HG02981 (cell line): ENCODE data around the gene SH3BP1.

Source experiments
- ATAC-seq: cut with Tn5 transposase; IDR thresholded peaks from one replicate; pipeline ENCODE4 v1.9.1; 2021; ENCODE audit warnings: mild to moderate bottlenecking, moderate library complexity; ENCODE audit not compliant: unreplicated experiment

The SH3BP1 gene

DNA sequence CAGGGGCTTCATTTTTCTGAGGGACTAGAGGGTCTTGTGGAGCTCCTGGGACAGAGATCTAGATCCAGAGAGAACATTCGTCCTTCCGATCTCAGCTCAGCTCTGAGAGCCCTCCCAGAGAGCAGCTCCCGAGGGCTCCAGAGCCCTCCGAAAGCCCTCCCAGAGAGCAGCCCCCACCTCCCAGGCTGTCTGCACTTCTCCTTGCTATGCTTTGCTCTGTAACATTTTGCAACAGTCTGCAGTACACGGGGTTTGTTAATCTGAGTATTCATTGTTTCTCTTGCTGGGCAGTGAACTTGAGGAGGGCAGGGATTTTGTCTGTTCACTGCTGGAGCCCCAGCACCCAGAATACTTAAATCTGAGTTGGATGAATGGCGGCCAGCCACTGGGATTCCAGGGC lies 28.3 kb upstream of the SH3BP1 start:
- ATAC-seq: no peak

DNA sequence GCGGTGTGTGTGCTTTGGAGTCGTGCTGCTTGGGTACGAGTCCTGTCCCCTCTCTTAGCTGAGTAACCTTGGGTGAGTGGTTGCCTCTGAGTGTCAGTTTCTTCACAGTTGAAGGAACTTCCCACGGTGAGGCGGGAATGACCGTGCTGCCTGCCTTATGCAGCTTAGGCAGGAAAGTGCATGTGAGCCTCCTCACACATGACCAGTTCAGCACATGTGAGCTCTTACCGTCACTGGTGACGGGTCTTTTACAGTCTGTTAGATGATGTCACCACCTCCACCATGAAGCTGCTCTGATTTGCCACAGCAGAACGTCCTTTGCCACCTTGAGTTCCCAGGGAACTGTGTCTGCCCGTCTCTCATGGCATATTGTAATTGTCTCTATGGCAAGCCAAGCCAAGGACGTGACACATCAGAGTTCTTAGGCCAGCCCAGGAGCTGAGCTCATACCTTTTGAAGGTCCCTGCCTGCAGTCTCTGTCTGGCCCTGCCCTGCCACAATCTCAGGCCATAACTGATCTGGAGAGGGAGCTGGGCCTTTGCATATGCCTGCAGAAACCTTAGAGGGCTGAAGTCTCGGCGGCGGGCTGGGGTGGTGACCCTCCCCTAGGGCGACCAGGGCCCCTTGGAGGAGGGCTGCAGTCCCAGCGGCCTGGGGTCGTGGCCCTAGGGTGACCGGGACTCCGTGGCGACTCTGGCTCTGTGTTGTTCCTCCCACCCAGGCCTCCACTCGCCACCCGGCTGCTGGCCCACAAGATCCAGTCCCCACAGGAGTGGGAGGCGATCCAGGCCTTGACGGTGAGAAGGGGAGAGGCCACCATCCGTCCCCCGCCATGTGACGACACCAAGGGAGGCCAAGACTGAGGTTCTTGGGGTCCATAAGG lies 23.0 kb upstream of the SH3BP1 start:
- no peak for ATAC-seq

- ATAC-seq: no peak
Measured at GRCh38 chr22:37617431-37617830, 22.0 kb upstream of the SH3BP1 start.

DNA sequence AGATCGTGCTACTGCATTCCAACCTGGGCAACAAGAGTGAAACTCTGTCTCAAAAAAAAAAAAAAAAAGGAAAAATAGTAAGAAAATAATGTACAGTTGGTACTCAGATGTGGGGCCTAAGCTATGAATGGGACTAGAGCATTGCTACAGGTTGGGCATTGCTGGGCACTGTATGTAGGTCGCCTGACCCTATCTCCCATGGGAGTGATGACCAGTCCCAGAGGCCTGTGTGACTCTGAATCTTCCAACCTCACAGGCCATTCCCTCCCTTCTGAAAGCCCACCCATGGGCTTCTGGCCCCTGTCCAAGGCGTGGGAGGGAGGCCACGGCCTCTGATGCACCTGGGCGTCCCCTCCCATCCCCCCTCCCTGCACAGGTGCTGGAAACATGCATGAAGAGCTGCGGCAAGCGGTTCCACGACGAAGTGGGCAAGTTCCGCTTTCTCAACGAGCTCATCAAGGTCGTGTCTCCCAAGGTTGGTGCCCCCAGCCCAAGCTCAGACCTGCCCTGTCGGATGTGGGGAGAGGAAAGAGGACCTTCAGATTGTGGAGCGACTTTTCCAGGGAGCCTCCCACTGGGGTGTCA lies 21.3 kb upstream of the SH3BP1 start:
- no peak for ATAC-seq

DNA sequence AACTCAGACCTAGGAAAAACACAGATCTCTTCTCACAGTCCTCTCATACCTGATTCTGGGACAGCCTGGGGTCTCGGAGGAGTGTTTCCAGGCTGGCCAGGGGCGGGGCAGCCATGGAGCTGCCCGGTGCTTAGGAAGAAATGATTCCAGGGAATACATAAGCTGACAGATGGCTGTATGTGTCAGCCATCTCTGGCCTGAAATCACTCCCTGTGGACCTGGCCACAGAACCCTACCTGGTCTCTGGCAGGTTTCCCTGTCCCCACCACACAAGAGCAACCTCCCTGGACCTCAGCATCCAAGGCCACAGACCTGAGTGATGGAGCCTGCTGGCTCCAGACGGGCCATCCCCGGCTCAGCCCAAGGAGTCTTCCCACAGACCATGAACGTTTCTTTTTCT lies 20.8 kb upstream of the SH3BP1 start:
- no peak for ATAC-seq

GRCh38 chr22:37619991-37620390 lies 19.5 kb upstream of the SH3BP1 start:
- no peak for ATAC-seq

GRCh38 chr22:37621352-37621860 lies 18.1 kb upstream of the SH3BP1 start:
- no peak for ATAC-seq

- ATAC-seq: no peak
Measured at GRCh38 chr22:37623075-37624016, 16.1 kb upstream of the SH3BP1 start.

DNA sequence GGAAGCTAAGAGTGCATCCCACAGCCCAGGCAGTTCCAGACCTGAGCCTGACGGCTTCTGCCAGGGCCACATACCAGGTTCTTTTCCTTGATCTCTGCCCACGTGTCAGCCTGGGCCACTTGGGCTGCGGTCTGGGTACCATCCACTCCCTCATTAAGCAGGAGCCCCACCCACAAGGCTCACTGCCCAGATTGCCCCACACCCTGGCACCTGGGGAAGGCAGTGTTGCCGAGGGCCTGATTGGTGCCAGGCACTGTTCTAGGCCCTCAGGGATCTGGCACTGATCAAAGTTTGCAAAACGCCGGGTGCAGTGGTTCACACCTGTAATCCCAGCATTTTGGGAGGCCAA lies 15.5 kb upstream of the SH3BP1 start:
- no peak for ATAC-seq

DNA sequence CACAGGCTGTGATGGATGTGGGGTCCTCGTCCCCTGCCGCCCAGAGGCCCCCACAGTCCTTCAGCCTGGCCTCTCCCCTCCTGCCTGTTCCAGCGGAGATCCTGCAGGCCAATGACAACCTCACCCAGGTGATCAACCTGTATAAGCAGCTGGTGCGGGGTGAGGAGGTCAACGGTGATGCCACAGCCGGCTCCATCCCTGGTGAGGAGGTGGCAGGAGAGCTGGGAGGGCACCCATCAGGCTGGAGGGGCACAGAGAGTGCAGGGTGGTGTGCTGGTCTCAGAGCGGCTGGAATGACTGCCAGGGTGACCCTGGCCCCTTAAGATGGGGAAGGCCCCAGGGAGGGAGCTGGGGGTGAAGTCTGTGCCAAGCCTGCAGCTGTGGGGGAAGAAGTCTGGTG lies 14.6 kb upstream of the SH3BP1 start:
- no peak for ATAC-seq

DNA sequence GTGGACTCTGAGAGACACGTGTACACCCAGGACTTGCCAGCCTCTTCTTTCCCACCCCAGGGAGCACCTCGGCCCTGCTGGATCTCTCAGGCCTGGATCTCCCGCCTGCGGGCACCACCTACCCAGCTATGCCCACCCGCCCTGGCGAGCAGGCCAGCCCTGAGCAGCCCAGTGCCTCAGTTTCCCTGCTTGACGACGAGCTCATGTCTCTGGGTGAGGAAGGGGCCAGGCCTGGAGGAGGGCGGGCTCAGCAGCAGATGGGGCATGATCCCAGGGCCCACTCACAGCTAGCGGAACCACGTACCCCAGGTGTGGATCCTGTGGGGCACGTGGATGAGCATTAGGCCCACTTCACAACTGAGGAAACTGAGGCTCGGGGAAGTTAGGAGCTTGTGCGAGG lies 13.7 kb upstream of the SH3BP1 start:
- ATAC-seq: no peak

DNA sequence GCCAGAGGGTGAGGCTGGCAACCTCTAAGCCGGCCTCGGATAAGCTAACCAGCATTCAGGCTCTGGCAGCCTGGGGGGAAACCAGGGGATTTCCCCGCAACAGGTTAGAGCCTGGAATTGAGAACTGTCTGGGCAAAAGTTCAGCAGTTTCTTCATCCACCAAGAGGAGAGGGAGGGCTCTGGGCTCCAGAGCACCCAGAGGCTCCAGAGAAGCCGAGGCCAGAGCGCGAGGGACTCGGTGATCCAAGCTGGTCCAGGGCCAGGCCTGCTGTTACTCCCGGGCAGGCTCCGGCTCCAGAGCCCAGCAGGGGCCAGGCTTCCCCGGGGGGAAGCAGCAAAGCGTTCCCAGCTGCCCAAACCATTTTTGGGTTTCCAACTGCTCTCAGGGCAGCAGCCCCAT lies 13.3 kb upstream of the SH3BP1 start:
- no peak for ATAC-seq

GRCh38 chr22:37626556-37627075 lies 12.9 kb upstream of the SH3BP1 start:
- no peak for ATAC-seq

DNA sequence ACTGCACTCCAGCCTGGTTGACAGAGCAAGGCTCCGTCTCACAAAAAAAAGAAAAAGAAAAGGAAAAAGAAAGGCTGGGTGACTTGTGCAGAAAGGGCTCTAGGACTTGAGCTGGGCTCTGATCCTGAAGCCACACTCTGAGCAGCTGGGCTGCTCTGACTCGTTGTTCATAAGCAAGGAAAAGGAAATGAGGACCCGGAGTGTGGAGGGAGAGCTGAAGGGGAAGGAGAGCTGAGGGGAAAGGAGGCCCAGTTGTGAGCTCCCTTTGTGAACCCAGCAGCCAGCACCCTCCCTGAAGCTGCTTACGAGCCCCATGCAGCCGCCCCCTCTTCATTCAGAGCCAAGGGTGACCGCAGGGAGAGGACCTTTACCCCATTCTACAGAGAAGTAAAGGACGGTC lies 12.3 kb upstream of the SH3BP1 start:
- no peak for ATAC-seq

DNA sequence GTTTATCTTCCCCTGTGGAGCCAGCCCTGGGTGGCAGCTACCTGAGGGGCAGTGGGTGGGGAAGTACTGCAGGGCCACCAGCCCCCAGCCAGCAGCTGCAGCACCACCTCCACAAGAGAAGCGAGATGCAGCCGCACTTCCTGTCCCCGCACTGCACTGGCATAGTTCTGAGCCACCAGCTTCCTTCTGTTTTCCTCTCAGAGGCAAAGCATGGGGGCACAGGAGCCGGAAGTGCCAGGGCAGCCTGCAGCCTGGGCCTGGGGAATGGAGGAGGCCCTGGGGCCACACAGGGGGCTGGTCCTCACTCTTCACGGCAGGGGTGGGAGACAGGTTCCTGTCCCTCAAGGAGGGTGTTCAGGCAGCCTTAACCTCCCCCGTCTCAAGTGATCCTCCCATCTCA lies 11.9 kb upstream of the SH3BP1 start:
- no peak for ATAC-seq

DNA sequence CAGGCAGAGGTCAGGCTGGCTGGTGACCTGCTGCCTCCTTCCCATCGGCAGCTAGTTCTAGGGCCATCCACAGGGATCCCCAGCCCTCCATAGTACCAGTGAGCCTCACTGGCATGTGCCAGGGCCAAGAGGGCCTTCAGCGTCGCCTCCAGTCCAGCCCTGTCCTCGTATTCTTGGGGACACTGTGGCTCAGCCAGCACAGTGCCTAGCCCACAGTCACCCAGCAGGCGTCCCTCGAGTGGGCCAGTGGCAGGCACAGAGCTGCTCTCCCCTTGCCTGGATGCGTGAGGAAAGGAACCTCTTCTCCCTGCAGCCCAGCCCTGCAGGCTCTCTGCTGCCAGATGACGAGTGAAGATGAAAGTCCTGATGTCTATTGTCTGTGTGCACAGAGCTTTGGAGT lies 10.6 kb upstream of the SH3BP1 start:
- ATAC-seq: no peak

DNA sequence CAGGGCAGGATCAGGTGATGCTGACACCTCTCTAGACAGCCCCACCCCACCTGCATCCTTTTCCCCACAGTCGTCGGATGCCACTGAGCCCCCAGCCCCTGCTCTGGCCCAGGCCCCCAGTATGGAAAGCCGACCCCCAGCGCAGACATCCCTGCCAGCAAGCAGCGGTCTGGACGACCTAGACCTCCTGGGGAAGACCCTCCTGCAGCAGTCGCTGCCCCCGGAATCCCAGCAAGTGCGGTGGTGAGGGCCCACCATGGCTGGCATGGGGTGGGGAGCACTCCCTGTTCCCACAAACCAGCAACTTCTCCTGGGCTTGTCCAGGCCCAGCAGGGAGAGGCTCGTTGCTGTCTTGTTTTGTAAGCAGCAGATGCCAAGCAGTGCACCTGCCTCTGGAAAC lies 9.5 kb upstream of the SH3BP1 start:
- no peak for ATAC-seq

- ATAC-seq: no peak
Measured at GRCh38 chr22:37630839-37631435, 8.5 kb upstream of the SH3BP1 start.

DNA sequence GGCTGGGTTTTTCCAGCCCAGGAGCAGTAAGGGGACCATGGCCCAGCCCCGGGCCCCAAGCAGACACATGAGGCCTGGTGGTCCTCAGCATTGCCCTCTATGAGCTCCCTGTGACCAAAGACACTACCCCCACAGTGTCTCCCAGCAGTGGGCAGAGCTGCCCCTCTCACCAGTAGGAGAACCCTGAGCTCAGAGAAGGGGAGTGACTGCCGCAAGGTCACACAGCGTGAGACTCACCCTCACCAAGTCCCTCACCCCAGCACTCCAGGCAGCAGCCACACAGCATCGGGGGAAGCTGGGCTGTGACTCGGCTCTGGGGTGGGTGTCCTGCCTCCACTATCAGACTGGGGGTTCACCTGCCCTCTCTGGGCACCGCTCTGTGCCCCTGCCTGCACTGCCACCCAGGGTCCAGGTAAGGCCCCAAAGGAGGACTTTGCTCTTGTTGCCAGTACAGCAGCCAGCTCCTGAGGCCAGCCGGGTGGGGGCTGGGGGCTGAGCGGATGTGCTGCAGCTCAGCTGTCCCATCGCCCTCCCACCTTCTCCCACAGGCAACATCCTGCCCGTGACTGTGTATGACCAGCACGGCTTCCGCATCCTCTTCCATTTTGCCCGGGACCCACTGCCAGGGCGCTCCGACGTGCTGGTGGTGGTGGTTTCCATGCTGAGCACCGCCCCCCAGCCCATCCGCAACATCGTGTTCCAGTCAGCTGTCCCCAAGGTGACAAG lies 7.9 kb upstream of the SH3BP1 start:
- no peak for ATAC-seq
